ENCODE results near the gene SNAP91.

DNA sequence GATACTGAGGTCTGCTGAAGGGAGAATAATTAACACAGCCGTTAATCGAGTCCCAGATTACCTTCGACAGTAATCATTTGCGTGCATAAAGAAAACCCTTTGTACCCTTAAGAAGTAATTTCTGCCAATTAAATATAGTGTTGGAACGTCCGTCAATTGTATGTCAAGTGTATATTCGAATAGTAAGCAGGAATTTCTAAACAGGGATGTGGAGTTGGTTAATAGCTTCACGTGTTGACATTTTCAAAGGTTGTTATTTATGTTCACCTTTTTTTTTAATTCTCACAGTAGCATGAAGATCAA is 798 bp upstream of the SNAP91 start:
- TF ChIP-seq, protein P1, sequence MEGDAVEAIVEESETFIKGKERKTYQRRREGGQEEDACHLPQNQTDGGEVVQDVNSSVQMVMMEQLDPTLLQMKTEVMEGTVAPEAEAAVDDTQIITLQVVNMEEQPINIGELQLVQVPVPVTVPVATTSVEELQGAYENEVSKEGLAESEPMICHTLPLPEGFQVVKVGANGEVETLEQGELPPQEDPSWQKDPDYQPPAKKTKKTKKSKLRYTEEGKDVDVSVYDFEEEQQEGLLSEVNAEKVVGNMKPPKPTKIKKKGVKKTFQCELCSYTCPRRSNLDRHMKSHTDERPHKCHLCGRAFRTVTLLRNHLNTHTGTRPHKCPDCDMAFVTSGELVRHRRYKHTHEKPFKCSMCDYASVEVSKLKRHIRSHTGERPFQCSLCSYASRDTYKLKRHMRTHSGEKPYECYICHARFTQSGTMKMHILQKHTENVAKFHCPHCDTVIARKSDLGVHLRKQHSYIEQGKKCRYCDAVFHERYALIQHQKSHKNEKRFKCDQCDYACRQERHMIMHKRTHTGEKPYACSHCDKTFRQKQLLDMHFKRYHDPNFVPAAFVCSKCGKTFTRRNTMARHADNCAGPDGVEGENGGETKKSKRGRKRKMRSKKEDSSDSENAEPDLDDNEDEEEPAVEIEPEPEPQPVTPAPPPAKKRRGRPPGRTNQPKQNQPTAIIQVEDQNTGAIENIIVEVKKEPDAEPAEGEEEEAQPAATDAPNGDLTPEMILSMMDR (IDR thresholded peaks at IDR 0.05; ENCODE audit: insufficient read depth, low read depth, low read length), result no peak
- TF ChIP-seq EZH2 (IDR thresholded peaks at IDR 0.05; ENCODE audit: insufficient read depth, low read length), result no peak
